GM23248 (cell line): ENCODE data around the gene EEF1A2. TPM values are rescaled to one million over a fixed set of nuclear protein-coding genes. Genes with fewer than 3 reads are reported as not detected.

Source experiments
- DNase-seq: peaks from one replicate; pipeline ENCODE4 v3.0.0-alpha.2; 2015
- H2AFZ ChIP-seq: fragments of 200-600 bp; sonication (generic); 2 replicates; pipeline ENCODE4 v1.6.1; 2016; ENCODE audit warnings: antibody characterized with exemption
- H3F3A ChIP-seq: fragments of 200-600 bp; sonication (generic); 2 replicates; pipeline ENCODE4 v1.6.1; 2016; ENCODE audit warnings: mild to moderate bottlenecking, antibody characterized with exemption, mixed run types; ENCODE audit not compliant: insufficient read depth
- H3K27ac ChIP-seq: fragments of 200-600 bp; sonication (generic); 2 replicates; pipeline ENCODE4 v1.5.1; 2016; ENCODE audit warnings: mild to moderate bottlenecking
- H3K27me3 ChIP-seq: fragments of 200-600 bp; sonication (generic); replicated peaks from 2 replicates; pipeline ENCODE4 v1.6.1; 2016; ENCODE audit warnings: mild to moderate bottlenecking; ENCODE audit not compliant: insufficient read depth
- H3K36me3 ChIP-seq: fragments of 200-600 bp; sonication (generic); 2 replicates; pipeline ENCODE4 v1.6.1; 2016; ENCODE audit warnings: low read depth, mild to moderate bottlenecking
- H3K4me1 ChIP-seq: fragments of 200-600 bp; sonication (generic); 2 replicates; pipeline ENCODE4 v1.6.1; 2016; ENCODE audit warnings: mild to moderate bottlenecking; ENCODE audit not compliant: insufficient read depth
- H3K4me2 ChIP-seq: fragments of 200-600 bp; sonication (generic); one replicate; pipeline ENCODE4 v1.6.1; 2016; ENCODE audit warnings: mild to moderate bottlenecking; ENCODE audit not compliant: unreplicated experiment
- H3K4me3 ChIP-seq: fragments of 200-600 bp; sonication (generic); 2 replicates; pipeline ENCODE4 v1.5.1; 2016; ENCODE audit warnings: mild to moderate bottlenecking
- H3K79me2 ChIP-seq: fragments of 200-600 bp; sonication (generic); 2 replicates; pipeline ENCODE4 v1.6.1; 2016; ENCODE audit warnings: mild to moderate bottlenecking; ENCODE audit not compliant: insufficient read depth
- H3K9ac ChIP-seq: fragments of 200-600 bp; sonication (generic); 2 replicates; pipeline ENCODE4 v1.6.1; 2016; ENCODE audit warnings: mild to moderate bottlenecking
- H3K9me2 ChIP-seq: fragments of 200-600 bp; sonication (generic); 2 replicates; pipeline ENCODE4 v1.6.1; 2016; ENCODE audit warnings: mixed run types, mild to moderate bottlenecking, moderate library complexity; ENCODE audit not compliant: insufficient read depth
- H3K9me3 ChIP-seq: fragments of 200-600 bp; sonication (generic); one replicate; pipeline ENCODE4 v1.6.1; 2017; ENCODE audit warnings: low read depth
- H4K20me1 ChIP-seq: fragments of 200-600 bp; sonication (generic); 2 replicates; pipeline ENCODE4 v1.6.0; 2016; ENCODE audit not compliant: insufficient read depth
- EZH2 ChIP-seq: fragments of 200-600 bp; sonication (generic); IDR thresholded peaks from 2 replicates; pipeline ENCODE4 v1.6.1; 2018; ENCODE audit warnings: antibody characterized with exemption, mild to moderate bottlenecking; ENCODE audit not compliant: insufficient read depth, poor library complexity, severe bottlenecking
- EZH2phosphoT487 ChIP-seq: fragments of 200-600 bp; sonication (generic); IDR thresholded peaks from 2 replicates; pipeline ENCODE4 v1.6.1; 2018; ENCODE audit warnings: antibody characterized with exemption, moderate library complexity, mild to moderate bottlenecking, low read depth; ENCODE audit not compliant: insufficient read depth
- WGBS, 2 experiments: methylation state at CpG; one replicate each; pipeline ENCODE4 v1.1.6; 2015 to 2017; ENCODE audit warnings: low lambda C conversion rate in 2 of 2, low coverage in 1 of 2; ENCODE audit errors: missing lambda C conversion rate in 2 of 2; 5-methylcytosine and 5-hydroxymethylcytosine counted together
- in situ Hi-C: fragments of 300-500 bp; cut with MboI; formaldehyde crosslinking; loops from 2 replicates; pipeline ENCODE4 v1.15.0; 2020
- polyA plus RNA-seq: library from polyadenylated mRNA; unstranded; fragments of >200 nt; fragmentation: Nextera tagmentation; extraction: Ambion mirVana; gene quantifications from 2 replicates; pipeline ENCODE4 v1.2.1, GENCODE V29; 2016
- total RNA-seq: library from RNA; depleted of rRNA; stranded (reverse); fragments of >200 nt; shearing (Covaris generic); gene quantifications from 2 replicates; pipeline ENCODE4 v1.2.3, GENCODE V29; 2014

Gene EEF1A2
- total and polyA plus RNA-seq, 2 experiments from 2014 or later, result 0.43 TPM; not detected in 1

DNA sequence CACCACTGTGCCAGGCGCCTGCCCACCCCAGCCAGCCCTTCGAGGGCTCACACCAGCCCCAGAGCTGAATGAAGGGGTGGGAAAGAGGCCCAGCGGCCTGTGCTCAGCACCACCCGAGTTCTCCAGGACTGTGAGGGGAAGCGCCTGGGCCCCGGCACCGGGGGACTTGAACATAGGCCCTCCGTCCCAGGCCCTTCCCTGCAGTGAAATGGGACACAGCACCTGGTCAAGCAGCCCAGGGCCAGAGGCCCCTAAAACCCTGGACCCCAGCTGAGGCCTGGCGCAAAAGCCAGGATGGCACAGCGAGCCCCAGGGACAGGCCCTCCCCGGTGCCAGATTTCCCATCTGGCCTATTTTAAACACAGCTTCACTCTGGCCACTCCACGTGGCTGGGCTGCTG, 30.5 kb downstream of the EEF1A2 start:
- Histone ChIP-seq H3K4me1 (no peaks in the 10 kb centered on the region), H3K9me2 (no peaks in the 10 kb centered on the region), H2AFZ (no peak overlapping the region), H3K27ac (no peak overlapping the region), H3K27me3 (peaks cover 57% of the 10 kb centered on the region), H3K9ac (no peak overlapping the region), H4K20me1 (no peaks in the 10 kb centered on the region), H3K4me2 (no peak overlapping the region), H3K9me3 (no peaks in the 10 kb centered on the region), H3K79me2 (no peaks in the 10 kb centered on the region), H3F3A (no peaks in the 10 kb centered on the region), H3K4me3 (no peak overlapping the region), H3K36me3 (no peaks in the 10 kb centered on the region)
- DNase-seq, result no peak
- in situ Hi-C loops, result no loop called here
- WGBS, 2 experiments, result 43 to 50% methylated on average over 9 to 12 of the region's 12 CpGs
- TF ChIP-seq EZH2phosphoT487 (no peak), EZH2 (no peak)

DNA sequence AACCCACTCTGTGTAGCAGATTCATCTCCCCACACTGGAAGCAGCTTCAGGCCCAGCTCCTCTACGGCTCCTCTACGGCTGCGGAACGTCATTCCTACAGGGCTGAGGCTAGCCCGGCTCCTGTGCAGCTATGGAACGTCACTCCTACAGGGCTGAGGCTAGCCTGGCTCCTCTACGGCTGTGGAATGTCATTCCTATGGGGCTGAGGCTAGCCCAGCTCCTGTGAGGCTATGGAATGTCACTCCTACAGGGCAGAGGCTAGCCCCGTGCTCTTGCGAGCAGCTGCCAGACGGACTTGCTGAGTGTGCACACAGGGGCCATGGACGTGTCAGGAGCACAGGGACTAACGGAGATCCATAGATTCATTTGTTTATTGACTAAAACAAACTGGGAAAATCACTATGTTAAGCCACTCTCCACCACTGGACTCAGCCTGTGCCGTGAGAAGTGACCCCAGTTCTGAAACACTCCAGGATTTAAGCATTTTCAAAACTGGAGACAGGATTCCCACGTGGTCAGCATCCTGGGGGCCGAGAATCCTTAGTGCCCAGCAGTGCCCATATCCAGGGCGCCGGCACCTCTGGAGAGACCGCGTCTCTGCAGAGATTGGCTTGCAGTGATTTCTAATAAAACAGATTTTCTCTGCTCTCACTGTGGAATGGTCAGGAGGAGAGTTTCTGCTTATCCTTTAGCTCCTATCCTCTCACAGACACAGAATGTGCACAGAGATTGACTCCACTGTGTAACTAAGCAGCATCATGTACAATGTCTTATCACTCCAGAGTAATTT, 31.4 kb downstream of the EEF1A2 start:
- no peak for TF ChIP-seq EZH2
- no peak for TF ChIP-seq EZH2phosphoT487
- no peaks in the 10 kb centered on the region for H3K79me2 ChIP-seq
- H3K27me3 ChIP-seq, result peaks cover 52% of the 10 kb centered on the region
- H4K20me1 ChIP-seq, result no peaks in the 10 kb centered on the region
- H3K36me3 ChIP-seq, result no peaks in the 10 kb centered on the region
- no peaks in the 10 kb centered on the region for H3K9me2 ChIP-seq
- H3K4me3 ChIP-seq, result no peak overlapping the region
- no peaks in the 10 kb centered on the region for H3K9me3 ChIP-seq
- H2AFZ ChIP-seq, result no peak overlapping the region
- in situ Hi-C loops, result no loop called here
- no peak for DNase-seq
- no peak overlapping the region for H3K27ac ChIP-seq
- no peak overlapping the region for H3K4me2 ChIP-seq
- no peak overlapping the region for H3K9ac ChIP-seq
- WGBS, 2 experiments, result 38 to 40% methylated on average over 19 of the region's 19 CpGs
- no peaks in the 10 kb centered on the region for H3F3A ChIP-seq
- H3K4me1 ChIP-seq, result no peaks in the 10 kb centered on the region

- TF ChIP-seq EZH2phosphoT487 (no peak), EZH2 (no peak)
- Histone ChIP-seq H3K9me3 (no peaks in the 10 kb centered on the region), H3K27me3 (peaks cover 50% of the 10 kb centered on the region), H3K9me2 (no peaks in the 10 kb centered on the region), H3K4me2 (no peak overlapping the region), H3K36me3 (no peaks in the 10 kb centered on the region), H2AFZ (no peak overlapping the region), H3K4me3 (no peak overlapping the region), H3K27ac (no peak overlapping the region), H4K20me1 (no peaks in the 10 kb centered on the region), H3K4me1 (no peaks in the 10 kb centered on the region), H3K79me2 (no peaks in the 10 kb centered on the region), H3K9ac (no peak overlapping the region), H3F3A (no peaks in the 10 kb centered on the region)
- 67 to 75% methylated on average over 16 to 17 of the region's 17 CpGs for WGBS, 2 experiments
- DNase-seq, result no peak
- in situ Hi-C loops, result no loop called here
These were observed 32.0 kb downstream of the EEF1A2 start for GRCh38 chr20:63466861-63467260.

DNA sequence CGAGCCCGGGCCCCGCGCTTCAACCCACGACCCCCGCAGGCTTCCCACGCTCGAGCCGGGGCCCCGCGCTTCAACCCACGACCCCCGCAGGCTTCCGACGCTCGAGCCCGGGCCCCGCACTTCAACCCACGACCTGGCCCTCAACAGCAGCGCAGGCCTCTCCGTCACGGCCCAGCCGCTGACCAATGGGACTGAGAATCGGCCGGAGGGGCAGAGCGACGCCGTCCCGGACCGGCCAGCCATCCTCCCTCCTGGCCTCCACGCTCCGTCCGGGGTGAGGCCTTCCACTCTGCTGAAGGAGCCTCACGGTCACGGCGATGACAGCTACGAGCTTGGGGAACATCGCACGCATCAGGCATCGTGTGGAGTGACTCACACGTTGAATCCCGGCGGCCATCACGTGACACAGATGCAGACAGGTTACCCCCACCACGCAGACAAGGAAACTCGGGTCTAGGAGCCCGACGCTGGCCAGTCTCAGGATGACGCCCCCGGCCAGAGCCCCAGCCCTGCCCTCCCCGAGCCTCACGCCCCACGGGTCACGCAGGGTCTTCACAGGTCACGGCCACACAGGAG, 32.5 kb downstream of the EEF1A2 start:
- Histone ChIP-seq H3K27me3 (peaks cover 53% of the 10 kb centered on the region), H2AFZ (no peak overlapping the region)

More for the DNA sequence above, 32.5 kb downstream of the EEF1A2 start:
- in situ Hi-C loops, result no loop called here
- no peaks in the 10 kb centered on the region for H3K4me1 ChIP-seq
- WGBS, 2 experiments, result 68 to 69% methylated on average over 33 to 55 of the region's 55 CpGs
- no peak for DNase-seq
- no peak overlapping the region for H3K4me2 ChIP-seq
- H3K27ac ChIP-seq, result no peak overlapping the region
- H3K9me3 ChIP-seq, result no peaks in the 10 kb centered on the region
- no peaks in the 10 kb centered on the region for H3F3A ChIP-seq
- no peaks in the 10 kb centered on the region for H3K36me3 ChIP-seq
- no peak overlapping the region for H3K9ac ChIP-seq
- no peak overlapping the region for H3K4me3 ChIP-seq
- H4K20me1 ChIP-seq, result no peaks in the 10 kb centered on the region
- no peaks in the 10 kb centered on the region for H3K9me2 ChIP-seq
- no peak for TF ChIP-seq EZH2
- no peak for TF ChIP-seq EZH2phosphoT487
- H3K79me2 ChIP-seq, result no peaks in the 10 kb centered on the region
